ENCODE data around the gene B3GALT5.

The B3GALT5 gene

DNA sequence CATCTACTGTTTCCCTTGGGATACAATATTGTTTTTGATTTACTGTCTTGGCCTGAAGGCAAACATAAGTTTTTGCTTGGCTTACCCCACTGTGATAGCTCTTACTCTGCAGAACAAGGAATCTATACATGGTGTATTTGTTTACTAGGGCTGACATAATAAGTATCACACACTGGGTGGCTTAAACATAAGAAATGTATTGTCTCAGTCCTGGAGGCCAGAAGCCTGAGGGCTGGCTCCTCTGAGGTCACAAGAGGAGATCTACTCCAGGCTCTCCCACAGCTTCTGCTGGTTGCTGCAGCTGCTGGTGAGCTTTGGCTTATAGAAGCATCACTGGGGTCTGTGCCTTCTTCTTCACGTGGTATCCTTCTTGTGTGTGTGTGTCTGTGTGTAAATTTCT is 101.6 kb downstream of the B3GALT5 start:
- TF ChIP-seq FOXP2 (optimal IDR thresholded peaks at IDR 0.05; ENCODE audit: borderline replicate concordance, extremely low read depth, extremely low read length, insufficient read depth) (no peak), POLR2AphosphoS5 (IDR thresholded peaks at IDR 0.05; ENCODE audit: low read depth, low read length) (no peak), TAF1 (IDR thresholded peaks at IDR 0.05; ENCODE audit: borderline replicate concordance, insufficient read depth, low read length) (no peak), SIN3A (IDR thresholded peaks at IDR 0.05; ENCODE audit: borderline replicate concordance, insufficient read depth, low read length) (no peak)
- TF ChIP-seq, protein P1, sequence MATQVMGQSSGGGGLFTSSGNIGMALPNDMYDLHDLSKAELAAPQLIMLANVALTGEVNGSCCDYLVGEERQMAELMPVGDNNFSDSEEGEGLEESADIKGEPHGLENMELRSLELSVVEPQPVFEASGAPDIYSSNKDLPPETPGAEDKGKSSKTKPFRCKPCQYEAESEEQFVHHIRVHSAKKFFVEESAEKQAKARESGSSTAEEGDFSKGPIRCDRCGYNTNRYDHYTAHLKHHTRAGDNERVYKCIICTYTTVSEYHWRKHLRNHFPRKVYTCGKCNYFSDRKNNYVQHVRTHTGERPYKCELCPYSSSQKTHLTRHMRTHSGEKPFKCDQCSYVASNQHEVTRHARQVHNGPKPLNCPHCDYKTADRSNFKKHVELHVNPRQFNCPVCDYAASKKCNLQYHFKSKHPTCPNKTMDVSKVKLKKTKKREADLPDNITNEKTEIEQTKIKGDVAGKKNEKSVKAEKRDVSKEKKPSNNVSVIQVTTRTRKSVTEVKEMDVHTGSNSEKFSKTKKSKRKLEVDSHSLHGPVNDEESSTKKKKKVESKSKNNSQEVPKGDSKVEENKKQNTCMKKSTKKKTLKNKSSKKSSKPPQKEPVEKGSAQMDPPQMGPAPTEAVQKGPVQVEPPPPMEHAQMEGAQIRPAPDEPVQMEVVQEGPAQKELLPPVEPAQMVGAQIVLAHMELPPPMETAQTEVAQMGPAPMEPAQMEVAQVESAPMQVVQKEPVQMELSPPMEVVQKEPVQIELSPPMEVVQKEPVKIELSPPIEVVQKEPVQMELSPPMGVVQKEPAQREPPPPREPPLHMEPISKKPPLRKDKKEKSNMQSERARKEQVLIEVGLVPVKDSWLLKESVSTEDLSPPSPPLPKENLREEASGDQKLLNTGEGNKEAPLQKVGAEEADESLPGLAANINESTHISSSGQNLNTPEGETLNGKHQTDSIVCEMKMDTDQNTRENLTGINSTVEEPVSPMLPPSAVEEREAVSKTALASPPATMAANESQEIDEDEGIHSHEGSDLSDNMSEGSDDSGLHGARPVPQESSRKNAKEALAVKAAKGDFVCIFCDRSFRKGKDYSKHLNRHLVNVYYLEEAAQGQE (IDR thresholded peaks at IDR 0.05; ENCODE audit: insufficient read depth in 1 of 2, low read depth in 2 of 2, low read length in 2 of 2): no peak

DNA sequence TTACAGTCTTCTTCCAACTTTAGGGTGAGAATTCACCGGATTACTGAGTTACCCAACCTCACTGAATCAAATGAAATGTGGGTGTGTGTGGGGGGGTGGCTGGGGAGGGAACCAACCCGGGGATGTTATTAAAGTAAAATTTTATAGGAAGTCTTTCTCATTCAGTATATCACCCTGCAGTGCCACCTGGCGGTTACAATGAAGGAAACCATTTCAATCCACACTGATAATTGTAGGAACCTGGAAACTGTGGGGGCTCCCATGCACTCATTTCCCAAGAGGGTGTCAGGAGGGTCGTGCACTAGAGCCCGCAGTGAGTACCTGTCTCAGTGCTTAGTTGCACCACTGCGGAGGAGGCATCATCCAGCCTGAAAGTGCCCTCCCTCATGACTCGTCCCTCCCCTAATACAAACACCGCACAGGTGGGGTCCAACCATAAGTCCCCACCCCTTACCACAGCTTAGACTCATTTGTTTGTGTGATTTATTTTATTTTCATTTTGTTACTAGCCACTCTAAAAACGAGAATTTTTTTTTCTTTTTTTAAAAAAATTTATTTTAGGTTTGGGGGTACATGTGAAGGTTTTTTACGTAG is 103.2 kb downstream of the B3GALT5 start:
- TF ChIP-seq, protein P1 (IDR thresholded peaks at IDR 0.05; ENCODE audit: insufficient read depth in 1 of 2, low read depth in 2 of 2, low read length in 2 of 2): no peak

DNA sequence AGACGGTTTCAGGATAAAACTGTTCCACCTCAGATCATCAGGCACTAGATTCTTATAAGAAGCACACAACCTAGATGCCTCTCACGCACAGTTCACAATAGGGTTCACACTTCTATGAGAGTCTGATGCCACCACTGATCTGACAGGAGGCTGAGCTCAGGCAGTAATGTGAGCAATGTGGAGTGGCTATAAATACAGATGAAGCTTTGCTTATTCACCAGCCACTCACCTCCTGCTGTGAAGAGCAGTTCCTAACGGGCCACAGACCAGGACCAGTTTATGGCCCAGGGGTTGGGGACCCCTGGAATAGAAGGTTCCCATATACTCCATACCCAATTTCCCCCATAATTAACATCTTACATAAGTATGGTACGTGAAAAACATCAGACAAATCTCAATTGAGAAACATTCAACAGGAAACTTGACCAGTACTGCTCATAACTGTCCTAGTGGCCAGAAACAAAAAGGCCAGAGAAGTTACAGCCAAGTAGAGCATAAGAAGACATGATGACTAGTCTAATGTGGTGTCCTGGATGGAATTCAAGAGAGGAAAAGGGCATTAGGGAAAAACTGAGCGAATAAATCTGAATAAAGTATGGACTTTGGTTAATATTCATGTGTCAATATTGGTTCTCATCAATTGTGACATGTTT is 107.5 kb downstream of the B3GALT5 start:
- TF ChIP-seq TAF1 (IDR thresholded peaks at IDR 0.05; ENCODE audit: borderline replicate concordance, insufficient read depth, low read length) (no peak), SIN3A (IDR thresholded peaks at IDR 0.05; ENCODE audit: borderline replicate concordance, insufficient read depth, low read length) (no peak)

DNA sequence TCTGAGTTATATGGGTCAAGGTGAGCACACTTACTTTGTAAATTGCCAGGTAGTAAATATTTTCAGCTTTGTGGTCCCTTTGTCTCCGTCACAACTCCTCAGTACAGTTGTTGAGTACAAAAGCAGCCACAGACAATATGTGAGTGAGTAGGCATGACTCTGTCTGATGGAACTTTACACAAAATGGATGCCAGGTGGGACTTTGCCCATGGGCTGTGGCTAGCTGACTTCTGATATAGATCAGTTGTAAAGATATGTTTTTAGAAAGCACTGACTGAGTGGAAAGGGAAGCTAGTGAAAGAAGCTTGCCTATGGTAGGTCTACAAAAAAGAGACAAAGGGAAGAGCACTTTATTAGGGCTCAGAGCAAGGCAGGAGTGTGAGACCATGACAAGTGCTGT is 109.1 kb downstream of the B3GALT5 start:
- TF ChIP-seq, protein P1 (IDR thresholded peaks at IDR 0.05; ENCODE audit: insufficient read depth in 1 of 2, low read depth in 2 of 2, low read length in 2 of 2): no peak
- no peak for TF ChIP-seq FOXP2 (optimal IDR thresholded peaks at IDR 0.05; ENCODE audit: borderline replicate concordance, extremely low read depth, extremely low read length, insufficient read depth)
- TF ChIP-seq SIN3A (IDR thresholded peaks at IDR 0.05; ENCODE audit: borderline replicate concordance, insufficient read depth, low read length): no peak
- no peak for TF ChIP-seq POLR2AphosphoS5 (IDR thresholded peaks at IDR 0.05; ENCODE audit: low read depth, low read length)
- TF ChIP-seq TAF1 (IDR thresholded peaks at IDR 0.05; ENCODE audit: borderline replicate concordance, insufficient read depth, low read length): no peak
